Activated CD8-positive, alpha-beta memory T cell treated with anti-CD3 and anti-CD28 coated beads for 24 hours (primary cell): ENCODE results near the gene SEL1L3.

Experiments
- DNase-seq: peaks from one replicate; pipeline ENCODE4 v3.0.0-alpha.2; 2020

The SEL1L3 gene

DNA sequence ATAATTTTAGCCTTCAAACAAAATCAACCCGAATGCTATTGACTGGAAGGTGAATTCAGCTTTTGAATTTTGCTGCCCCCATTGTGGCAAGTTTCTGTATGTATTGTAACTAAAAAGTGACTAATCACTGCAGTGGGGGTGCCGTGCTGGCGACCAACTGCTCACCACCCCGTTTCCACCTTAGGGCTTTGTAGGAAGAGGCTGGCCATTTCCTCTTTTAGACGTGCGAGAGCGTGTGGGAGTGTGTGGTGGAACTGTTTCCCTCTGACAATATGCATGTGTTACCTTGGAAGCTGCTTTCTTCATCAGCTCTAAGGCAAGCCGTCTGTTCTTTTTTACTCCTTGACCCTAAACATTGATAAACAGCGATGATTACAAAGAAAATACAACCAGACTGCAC is 78.8 kb downstream of the SEL1L3 start:
- DNase-seq: no peak

DNA sequence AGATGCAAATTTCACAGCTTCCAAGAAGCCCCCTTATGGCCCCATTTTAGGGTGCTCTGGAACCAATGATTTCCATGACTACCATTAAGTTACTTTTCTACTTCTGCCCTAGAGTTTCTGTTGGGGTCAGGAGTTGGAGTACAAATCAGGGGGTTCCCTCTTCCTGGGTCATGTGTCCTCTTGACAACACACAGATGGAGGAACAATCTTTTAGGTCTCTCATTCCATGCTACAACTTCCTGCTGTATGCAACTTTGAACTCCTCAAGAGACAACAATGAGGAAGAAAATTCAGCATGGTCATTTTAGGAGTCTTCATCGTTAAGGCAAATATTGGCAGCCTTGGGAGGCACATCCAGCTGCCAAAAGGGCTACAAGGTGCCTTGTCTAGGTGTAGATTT is 79.7 kb downstream of the SEL1L3 start:
- DNase-seq: no peak

DNA sequence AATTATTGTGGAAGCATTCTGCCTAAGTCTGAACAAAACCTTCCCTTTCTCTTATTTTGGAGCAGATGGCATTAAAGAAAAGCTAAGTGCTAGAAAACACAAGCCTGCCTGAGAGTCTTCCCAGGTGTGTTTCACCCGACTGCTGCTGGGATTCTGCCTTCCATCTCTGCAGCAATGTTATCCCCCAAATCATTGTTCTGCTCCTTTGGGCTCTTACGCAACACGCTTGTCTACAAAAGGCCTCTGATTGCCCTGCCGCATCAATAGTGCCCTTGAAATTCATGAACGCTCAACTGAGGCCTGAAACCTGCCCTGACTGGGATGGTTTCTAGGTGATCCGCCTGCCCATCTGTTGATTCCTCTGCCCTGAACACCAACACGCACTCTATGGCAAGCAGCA is 80.3 kb downstream of the SEL1L3 start:
- no peak for DNase-seq

DNA sequence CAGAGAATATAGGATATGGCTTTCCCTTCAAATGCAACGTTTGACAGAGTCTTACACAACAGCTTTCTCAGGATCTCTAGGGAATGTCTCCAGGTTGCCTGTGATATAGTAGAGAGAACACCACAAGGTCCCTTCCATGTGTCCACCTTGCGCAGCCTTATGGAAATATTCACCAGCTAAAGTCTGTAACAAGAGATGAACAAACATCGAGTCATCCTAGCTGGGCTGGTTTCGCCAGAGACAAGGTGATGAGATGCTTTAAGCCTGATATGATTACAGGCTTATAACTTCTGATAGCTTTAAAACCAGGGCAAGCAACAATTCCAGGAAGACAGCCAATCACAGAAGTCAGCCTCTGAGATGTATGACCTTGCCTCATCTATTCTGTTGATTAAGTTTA is 83.8 kb downstream of the SEL1L3 start:
- DNase-seq: no peak

DNA sequence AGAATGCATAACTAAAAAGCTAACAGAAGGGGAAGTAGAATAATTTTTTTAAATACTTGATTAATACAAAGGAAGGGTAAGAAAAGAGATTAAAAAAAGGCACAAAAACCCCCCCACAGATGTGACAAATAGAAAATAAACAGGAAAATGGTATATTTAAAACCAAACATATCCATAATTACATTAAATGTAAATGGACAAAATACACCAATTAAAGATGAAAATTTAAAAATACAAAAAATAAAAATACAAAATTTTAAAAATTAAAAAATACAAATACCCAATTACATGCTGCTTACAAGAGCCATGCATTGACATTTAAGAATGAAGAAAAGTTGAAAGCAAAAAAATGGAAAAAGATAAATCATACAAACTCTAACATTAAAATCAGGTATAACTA is 86.0 kb downstream of the SEL1L3 start:
- no peak for DNase-seq

DNA sequence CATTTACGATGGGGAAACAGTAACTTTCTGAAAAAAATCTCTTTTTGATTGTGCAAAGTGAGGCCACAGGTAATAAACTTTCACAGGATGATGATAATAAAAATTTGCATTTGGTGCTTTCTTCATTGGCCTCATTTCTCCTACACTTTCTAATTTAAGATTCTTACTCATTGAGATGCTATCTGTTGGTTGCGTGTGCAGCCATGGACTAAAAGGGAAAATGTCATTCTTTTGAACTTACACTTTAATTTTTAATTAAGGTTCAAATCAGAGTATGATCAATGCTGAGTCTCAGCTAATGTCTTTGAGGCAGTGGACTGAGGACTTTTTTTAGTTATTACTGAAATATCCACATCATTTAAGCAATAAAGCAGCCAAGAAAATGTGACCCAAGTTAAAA is 87.6 kb downstream of the SEL1L3 start:
- no peak for DNase-seq

DNA sequence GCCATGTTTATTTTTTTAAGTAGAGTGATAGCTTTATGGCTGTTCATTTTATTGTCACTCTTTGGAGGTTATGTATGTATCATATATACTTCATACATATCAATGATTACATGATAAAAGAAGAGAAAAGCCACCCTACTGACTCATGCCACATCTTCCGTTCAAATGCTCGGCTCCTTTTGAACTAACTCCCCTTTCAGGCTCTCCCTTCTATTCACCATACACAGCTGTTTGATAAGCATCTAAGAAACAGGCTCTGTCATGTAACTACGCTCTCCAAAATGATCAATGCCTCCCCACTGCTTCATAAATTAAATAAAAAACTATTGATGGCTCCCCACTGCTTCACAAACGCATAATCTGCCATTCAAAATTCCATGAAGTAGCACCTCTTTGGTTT is 89.4 kb downstream of the SEL1L3 start:
- DNase-seq: no peak

DNA sequence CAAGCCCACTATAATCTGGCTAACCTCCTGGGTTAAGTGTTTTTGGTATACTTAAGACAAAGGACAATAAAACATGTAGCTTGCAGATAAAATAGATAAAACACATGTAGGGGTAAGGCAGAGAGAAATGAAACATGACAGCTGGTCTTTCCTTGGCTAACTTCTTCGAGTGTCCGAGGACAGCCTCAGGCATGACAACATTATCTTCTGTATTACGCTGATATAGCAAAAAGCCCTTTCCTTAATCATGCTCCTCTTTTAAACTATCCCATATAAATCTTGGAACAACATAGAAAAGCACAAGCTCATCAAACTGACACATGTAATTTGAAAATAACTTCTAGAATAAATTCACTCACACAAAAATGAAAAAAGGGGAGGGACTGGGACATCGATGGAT is 91.1 kb downstream of the SEL1L3 start:
- no peak for DNase-seq

DNA sequence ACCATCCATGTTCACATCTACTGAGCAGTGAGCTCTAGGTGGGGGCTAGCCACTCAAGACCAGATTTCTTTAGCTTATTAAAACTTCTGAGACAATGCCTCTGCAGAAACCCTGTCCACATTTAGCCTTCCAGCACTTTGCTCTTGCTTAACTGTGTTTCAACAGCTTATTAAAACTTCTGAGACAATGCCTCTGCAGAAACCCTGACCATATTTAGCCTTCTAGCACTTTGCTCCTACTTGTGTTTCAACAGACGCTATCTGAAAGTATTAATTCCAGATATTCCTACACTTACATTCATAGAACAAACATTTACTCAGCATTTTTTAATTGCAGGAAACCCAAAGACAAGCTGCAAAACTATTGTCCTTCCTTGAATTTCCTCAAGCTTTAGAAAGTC is 91.9 kb downstream of the SEL1L3 start:
- no peak for DNase-seq

DNA sequence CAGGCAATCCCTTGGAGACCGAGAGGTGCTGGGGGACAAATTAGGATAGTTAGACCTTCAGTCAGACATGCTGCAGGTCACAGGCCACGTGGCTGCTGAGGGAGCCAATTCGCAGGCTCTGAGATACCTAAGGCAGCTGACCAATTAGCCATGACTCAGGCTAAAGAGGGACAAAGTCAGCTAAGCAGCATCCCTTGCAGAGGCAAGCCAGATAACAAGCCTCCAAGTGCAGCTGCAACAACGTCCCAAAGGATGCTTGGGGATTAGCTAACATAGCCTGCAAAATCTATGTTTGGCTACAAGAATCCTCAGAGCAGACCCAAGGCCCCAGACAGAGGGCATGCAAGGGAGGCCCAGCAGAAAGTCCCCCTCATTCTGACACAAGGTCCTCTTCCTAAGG is 93.5 kb downstream of the SEL1L3 start:
- no peak for DNase-seq

DNA sequence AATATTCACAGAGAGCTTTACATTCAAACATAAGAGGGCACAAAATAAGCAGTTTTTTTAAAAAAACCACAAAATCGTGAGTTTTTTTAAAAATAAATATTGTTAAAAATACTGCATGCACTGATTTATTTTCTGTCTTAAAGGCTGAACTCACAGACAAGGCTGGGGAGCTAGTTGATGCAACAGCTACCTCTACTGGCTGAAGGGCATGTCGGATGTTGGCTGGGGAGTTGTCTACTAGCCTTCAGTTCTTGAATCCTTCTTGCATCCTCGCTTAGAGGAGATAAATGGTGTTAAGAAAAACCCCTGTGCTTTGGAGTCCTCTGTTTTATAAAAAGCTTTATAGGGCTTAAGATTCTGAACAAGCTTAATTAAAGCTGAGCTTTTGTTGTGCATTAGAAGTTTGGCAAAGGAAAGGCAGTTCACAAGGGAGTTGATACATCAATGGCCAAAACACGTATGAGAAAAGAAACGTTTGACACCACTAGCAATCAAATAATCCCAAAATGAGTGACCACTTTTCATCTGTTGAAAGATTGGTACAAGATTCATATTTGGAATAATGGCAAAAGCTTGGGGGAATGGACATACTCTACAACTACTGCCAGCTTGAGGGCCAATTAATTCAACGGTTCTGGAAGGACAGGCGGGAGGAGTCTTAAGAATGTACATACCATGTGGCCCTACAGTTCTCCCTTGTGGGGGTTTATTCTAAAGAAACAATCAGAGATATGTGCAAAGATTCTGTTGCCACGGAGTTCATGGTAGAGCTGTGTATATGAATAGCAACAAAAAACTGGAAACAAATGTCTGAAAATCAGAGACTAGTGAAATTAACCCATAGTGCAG is 94.7 kb downstream of the SEL1L3 start:
- no peak for DNase-seq

DNA sequence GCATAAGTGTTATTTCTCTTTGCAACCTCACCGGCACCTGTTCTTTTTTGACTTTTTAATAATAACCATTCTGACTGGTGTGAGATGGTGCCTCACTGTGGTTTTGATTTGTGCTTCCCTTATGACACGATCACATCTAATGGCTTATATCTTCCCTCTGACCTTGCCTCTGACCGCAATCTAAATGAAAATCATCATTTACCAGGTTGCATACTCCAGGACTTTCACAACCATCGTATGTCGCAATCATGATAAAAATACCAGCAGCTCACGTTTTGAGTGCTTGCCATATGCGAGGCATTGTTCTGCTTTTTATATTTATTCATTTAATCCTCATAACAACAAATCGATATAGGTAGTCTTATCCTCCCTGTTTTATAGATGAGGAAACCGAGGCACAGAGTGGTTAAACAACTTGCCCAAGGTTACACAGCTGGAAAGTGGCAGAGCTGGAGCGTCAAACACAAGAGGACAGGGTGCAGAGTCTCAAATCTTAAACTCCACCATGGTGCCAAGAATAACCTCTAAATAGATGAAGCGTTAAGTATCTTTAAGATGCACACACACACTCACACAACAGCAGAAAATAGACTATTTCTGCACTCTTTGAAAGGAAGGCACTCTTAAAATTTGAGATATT is 102.2 kb downstream of the SEL1L3 start:
- no peak for DNase-seq

DNA sequence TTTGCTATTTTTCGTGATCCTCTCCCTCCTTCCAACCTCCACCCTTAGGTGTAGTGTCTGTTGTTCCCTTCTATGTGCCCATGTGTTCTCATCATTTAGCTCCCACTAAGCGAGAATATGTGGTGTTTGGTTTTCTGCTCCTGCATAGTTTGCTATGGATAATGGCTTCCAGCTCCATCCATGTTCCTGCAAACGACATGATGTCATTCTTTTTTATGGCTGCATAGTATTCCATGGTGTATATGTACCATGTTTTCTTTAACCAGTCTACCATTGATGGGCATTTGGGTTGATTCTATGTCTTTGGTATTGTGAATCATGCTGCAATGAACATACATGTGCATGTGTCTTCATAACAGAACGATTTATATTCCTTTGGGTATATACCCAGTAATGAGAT is 102.7 kb downstream of the SEL1L3 start:
- no peak for DNase-seq

DNA sequence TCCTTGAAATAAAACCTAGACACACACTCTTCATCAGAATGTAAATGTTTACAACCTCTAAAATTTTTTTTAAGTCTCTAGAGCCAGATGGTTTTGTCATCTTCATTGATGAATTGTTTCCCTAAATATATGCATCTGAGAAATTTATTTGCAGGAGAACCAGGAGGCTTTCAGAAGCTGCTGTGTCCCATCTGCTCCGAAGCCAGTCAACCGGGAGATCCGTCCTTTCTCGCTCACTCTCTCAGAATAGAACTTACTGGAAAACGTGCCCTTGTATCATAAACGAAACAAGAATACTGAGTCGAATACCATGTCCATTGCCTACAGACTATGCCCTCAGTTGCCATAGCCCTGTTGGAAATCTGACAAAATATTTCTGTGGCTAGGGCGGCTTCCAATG is 103.7 kb downstream of the SEL1L3 start:
- no peak for DNase-seq

DNA sequence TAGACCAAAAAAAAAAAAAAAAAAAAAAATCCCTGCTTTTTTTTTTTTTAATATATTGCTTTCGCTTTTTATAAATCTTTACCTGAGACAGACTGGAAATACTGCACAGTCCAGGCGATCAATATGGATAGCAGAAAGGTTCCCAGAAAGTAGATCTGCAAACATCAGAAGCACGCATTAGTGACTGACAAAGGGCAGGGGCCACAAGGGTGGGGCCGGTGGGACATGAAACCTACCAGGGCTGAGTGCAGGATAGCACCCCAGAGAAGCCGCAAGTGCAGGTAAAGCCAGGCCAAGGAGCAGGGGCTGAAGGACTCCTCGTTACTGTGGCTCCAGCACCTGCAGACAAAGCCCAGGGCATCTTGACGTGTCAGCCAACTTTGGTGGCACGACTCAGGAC is 105.3 kb downstream of the SEL1L3 start:
- no peak for DNase-seq

DNA sequence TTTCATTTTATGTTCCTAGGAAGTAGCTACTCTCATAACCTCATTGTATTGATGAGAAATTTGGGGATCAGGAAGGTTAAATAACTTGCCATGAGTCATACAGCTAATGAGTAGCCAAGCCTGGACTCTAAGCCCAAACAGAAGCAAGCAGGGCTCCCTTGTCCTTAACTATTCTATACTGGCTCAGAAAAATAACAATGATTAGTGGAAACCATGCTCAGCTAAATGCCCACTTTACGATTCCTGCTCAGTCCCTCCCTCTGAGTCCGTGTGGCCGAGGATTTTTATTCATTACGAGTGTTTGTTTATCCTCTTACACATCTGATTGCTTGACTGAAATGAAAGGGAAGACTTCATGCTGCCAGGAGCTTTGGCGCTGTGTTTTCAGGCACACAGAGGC is 106.3 kb downstream of the SEL1L3 start:
- DNase-seq: no peak

DNA sequence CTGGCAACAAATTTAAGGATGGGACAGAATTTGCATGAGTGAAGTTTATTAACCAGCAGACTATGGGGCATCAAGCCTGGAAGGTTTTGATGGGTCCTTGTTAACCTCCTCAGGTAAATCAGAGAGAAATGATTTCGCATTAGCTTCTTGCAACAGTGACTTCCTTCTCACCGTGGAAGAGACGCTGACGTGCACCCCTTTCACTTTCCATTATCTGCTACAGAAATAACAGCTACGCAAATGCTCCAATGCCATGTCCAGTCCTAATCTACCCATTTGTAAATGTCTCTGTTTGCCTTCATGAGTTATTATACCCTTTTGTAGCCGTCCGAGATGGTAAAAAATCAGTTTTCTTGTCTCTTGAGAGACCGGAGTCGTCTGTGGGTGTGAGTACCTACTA is 106.9 kb downstream of the SEL1L3 start:
- DNase-seq: no peak

DNA sequence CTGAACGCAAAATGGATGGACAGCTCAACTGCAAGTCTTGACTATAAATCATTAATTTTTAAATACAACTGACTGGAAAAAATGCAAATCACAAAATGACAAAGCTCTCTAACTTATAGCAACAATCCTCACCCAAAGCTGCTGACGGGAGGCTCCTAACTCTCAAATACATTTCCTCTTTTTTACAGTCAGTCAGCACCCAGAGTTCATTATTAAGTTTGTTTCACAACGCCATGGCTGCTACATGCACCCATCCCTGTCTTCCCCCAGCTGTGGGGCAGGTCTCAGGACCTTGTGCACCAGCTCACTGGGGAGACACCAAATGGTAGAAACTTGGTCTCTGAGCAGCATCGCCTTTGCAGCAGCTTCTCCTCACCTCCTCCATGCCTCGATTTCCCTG is 109.5 kb downstream of the SEL1L3 start:
- DNase-seq: no peak

DNA sequence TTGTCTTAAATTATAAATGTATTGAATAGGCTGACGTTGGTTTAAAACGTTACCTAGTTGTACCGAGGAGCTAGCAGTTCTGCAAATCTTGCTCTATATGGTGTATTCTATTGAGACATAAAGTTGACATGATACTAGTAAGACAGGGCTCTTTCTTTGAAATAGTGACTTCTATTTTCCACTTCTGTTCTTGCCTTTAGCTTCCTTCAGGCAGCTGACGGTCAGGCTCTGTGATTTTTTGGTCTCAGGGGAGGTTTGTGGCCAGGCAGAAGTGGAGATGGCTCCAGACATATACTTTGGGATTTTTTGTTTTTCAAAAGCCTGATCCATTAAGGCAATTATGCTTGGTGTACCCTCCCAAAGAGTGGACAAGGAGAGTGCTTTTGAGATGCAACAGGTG is 111.9 kb downstream of the SEL1L3 start:
- DNase-seq: no peak

DNA sequence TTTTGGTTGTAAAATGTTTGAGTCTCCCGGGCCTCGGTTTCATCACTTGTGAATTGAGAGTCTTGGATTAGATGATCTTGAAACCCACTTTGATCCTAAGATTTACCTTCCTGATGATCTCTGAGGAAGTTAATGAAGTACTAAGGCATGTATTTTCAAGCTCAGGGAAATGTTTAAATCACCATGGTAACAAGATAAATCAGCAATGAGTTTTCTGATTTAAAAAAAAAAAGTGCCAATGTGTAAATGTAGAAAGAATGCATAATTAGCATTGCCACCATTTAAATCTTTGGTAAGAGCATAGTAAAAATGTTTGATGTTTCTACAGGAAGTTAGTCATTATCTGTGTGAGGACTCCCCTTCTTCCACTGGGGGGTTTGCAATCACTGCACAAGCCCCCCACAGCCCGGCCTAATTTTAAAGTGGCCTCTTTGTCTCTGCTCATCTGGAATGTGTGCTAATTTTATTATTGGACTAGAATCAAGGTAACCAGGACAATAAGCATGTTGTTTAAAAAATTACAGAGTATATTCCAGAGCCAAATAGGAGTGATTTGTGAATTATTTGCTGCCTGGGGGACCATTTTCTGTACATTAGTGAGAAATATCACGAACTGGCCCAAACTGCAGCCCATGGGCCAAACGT is 113.5 kb downstream of the SEL1L3 start:
- no peak for DNase-seq

DNA sequence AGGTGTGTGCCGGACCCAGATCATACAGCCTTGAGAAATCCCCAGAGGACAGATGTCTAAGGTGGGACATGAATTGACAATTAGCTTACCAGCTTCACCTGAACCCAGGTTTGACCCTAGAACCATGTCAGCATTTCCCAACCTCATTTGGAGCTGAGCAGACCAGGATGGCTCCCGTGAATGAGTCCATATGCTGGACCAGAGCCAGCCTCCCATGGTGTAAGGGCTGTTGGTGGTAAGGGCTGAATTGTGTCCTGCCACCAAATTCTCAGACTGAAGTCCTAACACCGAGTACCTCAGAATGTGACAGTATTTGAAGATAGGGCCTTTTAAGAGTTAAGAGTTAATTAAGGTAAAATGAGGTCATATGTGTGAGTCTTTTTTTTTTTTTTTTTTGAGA is 118.8 kb downstream of the SEL1L3 start:
- DNase-seq: no peak

DNA sequence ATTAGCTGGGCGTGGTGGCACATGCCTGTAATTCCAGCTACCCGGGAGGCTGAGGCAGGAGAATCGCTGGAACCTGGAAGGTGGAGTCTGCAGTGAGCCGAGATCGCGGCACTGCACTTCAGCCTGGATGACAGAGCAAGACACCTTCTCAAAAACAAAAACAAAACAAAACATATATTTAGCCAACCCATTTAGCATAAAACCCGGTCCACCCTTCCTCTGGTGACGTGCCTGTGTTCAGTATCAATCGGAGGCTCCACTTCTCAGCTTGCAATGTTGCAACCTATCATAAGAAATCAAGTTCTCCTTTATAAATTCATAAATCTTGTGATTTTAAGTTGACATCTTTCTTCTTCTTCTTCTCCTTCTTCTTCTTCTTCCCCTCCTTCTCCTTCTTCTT is 133.2 kb downstream of the SEL1L3 start:
- no peak for DNase-seq

DNA sequence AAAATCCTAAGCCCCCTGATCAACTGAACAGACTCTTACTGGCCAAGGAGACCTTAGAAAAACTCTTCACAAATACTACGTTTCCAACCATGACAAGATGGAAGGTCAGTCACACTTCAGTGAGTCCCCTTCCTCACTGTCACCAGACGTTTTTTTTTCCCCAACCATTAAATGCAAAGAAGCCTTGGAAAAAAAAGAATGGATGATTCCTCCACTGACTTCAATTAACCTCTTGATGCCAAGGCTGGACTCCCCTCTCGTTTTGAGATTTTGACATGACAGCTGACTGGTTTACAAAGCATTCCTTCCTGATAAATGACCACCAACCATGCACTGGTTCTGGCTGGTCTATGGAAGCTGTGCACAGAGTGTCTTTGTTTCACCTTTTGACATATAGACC is 133.9 kb downstream of the SEL1L3 start:
- DNase-seq: no peak

DNA sequence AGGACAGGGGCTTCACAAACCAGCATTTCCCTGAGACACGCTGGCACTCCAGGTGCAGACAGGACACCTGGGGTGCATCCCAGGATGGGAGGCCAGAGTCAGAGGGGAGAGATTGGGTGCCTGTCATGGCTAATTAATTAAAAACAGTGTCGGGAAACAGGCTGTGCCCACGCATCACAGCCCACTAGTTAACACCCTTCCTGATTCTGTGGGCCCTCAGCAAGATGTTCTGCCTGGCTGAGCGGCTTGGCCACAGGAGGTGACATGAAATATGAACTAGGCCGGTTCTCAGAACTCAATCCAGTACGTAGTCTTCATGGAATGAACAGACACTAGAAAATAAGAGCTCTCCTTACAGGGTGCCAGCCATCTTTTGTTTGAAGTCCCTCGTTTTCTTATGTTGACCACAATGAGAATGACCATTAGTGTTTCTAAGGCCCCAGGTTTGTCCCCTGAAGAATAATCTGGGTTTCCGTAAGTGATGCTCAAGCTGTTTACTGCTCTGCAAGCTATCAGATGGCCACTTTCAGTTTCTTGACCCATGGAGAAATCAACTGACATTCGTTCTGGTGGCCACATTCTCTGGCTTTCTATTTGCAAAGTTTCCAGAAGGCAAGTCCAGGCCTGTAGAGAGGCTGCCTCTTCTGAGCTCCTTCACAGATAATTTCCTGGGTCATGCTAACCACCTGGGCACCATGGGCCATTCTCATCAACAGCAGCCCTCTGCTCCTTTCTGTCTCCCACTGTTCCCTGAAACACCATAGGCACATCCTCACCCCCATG is 134.9 kb downstream of the SEL1L3 start:
- DNase-seq: no peak
